Endodermal cell (in vitro differentiated cells): Measurements from ENCODE around the gene IRF2BP2. TPM values are rescaled to one million over a fixed set of nuclear protein-coding genes. Genes with fewer than 3 reads are reported as not detected.

ENCODE experiments used
- DNase-seq: peaks from one replicate; pipeline ENCODE4 v3.0.0-alpha.2; 2017
- H3K27ac ChIP-seq: 2 replicates; pipeline ENCODE4 v1.5.1; 2013; ENCODE audit warnings: mild to moderate bottlenecking, low read depth, low read length, moderate library complexity
- H3K27me3 ChIP-seq: 2 replicates; pipeline ENCODE4 v1.6.1; 2013; ENCODE audit warnings: mild to moderate bottlenecking, low read length, moderate library complexity; ENCODE audit not compliant: insufficient read depth, control insufficient read depth, poor library complexity, severe bottlenecking
- H3K36me3 ChIP-seq: 2 replicates; pipeline ENCODE4 v1.7.0; 2013; ENCODE audit warnings: mild to moderate bottlenecking, low read length, moderate library complexity; ENCODE audit not compliant: control insufficient read depth, insufficient read depth
- H3K4me1 ChIP-seq: one replicate; pipeline ENCODE4 v1.7.0; 2013; ENCODE audit warnings: low read length; ENCODE audit not compliant: control insufficient read depth, insufficient read depth
- H3K4me3 ChIP-seq: 2 replicates; pipeline ENCODE4 v1.5.1; 2013; ENCODE audit warnings: mild to moderate bottlenecking, low read length, moderate library complexity
- H3K9ac ChIP-seq: 2 replicates; pipeline ENCODE4 v1.6.1; 2013; ENCODE audit warnings: mild to moderate bottlenecking, low read length, moderate library complexity; ENCODE audit not compliant: poor library complexity, severe bottlenecking; ENCODE audit errors: extremely low read depth
- H3K9me3 ChIP-seq: 2 replicates; pipeline ENCODE4 v1.6.1; 2013; ENCODE audit warnings: mild to moderate bottlenecking, low read length, moderate library complexity; ENCODE audit not compliant: control insufficient read depth
- H3K27ac Mint-ChIP-seq: 2 replicates; pipeline ENCODE4 v1.8.0; 2020; ENCODE audit warnings: mixed read lengths
- H3K27me3 Mint-ChIP-seq: 2 replicates; pipeline ENCODE4 v1.8.0; 2021; ENCODE audit warnings: mild to moderate bottlenecking, mixed read lengths; ENCODE audit not compliant: insufficient read depth
- H3K36me3 Mint-ChIP-seq: 2 replicates; pipeline ENCODE4 v1.8.0; 2020; ENCODE audit warnings: low read depth, mixed read lengths
- H3K4me1 Mint-ChIP-seq: 2 replicates; pipeline ENCODE4 v1.8.0; 2020; ENCODE audit warnings: mixed read lengths
- H3K4me3 Mint-ChIP-seq: 2 replicates; pipeline ENCODE4 v1.8.0; 2020; ENCODE audit warnings: mild to moderate bottlenecking, moderate library complexity, mixed read lengths
- H3K9me3 Mint-ChIP-seq: 2 replicates; pipeline ENCODE4 v1.8.0; 2020; ENCODE audit warnings: mild to moderate bottlenecking, mixed read lengths
- CTCF ChIP-seq: fragments of 200-600 bp; sonication (generic); conservative IDR thresholded peaks from 2 replicates; pipeline ENCODE4 v1.5.0; 2021; ENCODE audit warnings: antibody characterized with exemption, mild to moderate bottlenecking
- WGBS, 2 experiments: methylation state at CpG; one replicate each; pipeline versions ENCODE4 v1.1.5 to v1.1.7; 2013; ENCODE audit warnings: missing lambda C conversion rate in 2 of 2, mixed read lengths in 1 of 2; ENCODE audit not compliant: insufficient coverage in 1 of 2, insufficient read length in 1 of 2; 5-methylcytosine and 5-hydroxymethylcytosine counted together
- total RNA-seq, 2 donors: library from RNA; stranded (reverse); fragmentation: NEBNext Ultra II Directional in 1 of 2; extraction: Animal tissue kit (Norgen Biotek cat#: 25700) in 1 of 2; gene quantifications; 2 replicates in 1 of 2; 3 replicates in 1 of 2; pipeline ENCODE4 v1.2.1, GENCODE V29; 2021

IRF2BP2 gene
- total RNA-seq, 2 donors from 2014 or later, result 41.6 to 45.7 TPM

DNA sequence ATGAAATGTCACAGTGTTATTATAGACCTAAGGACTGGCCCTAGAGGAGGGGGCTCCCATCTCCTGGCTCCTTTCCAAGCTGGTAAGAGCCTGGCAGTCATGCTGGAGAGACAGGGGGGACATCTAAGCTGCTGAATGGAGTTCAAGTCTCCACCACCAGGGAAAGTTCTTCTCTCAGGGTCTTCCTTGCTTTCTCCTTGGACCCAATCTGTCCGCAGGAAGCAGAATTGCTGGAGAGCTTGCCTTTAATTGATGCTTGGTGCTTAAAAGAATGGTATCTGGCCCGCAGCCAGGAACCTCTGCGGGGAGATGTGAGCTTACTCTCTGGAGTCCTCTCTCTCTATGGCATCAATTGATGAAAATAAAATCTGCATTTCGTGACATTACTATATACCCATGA, 25.1 kb downstream of the IRF2BP2 start:
- H3K36me3 Mint-ChIP-seq, result no peaks in the 10 kb centered on the region
- Histone ChIP-seq H3K9me3 (no peaks in the 10 kb centered on the region), H3K36me3 (no peaks in the 10 kb centered on the region), H3K27me3 (no peaks in the 10 kb centered on the region), H3K4me1 (no peaks in the 10 kb centered on the region), H3K27ac (no peak overlapping the region), H3K9ac (no peak overlapping the region), H3K4me3 (no peak overlapping the region)
- TF ChIP-seq CTCF, result peak; percentile 49
- no peak for DNase-seq
- no peak overlapping the region for H3K27ac Mint-ChIP-seq
- H3K4me3 Mint-ChIP-seq, result no peak overlapping the region
- no peaks in the 10 kb centered on the region for H3K9me3 Mint-ChIP-seq
- peaks cover 2% of the 10 kb centered on the region for H3K27me3 Mint-ChIP-seq
- WGBS, 2 experiments, result 91 to 92% methylated on average over 3 to 4 of the region's 4 CpGs
- no peaks in the 10 kb centered on the region for H3K4me1 Mint-ChIP-seq

GRCh38 chr1:234584420-234584805, 25.6 kb downstream of the IRF2BP2 start:
- Mint-ChIP-seq H3K9me3 (no peaks in the 10 kb centered on the region), H3K4me1 (no peaks in the 10 kb centered on the region), H3K4me3 (no peak overlapping the region), H3K36me3 (no peaks in the 10 kb centered on the region), H3K27ac (no peak overlapping the region), H3K27me3 (peaks cover 2% of the 10 kb centered on the region)
- 93 to 96% methylated on average over 6 of the region's 6 CpGs for WGBS, 2 experiments
- Histone ChIP-seq H3K27me3 (no peaks in the 10 kb centered on the region), H3K9ac (no peak overlapping the region), H3K9me3 (no peaks in the 10 kb centered on the region), H3K4me1 (no peaks in the 10 kb centered on the region), H3K4me3 (no peak overlapping the region), H3K27ac (no peak overlapping the region), H3K36me3 (no peaks in the 10 kb centered on the region)
- no peak for DNase-seq
- no peak for TF ChIP-seq CTCF

DNA sequence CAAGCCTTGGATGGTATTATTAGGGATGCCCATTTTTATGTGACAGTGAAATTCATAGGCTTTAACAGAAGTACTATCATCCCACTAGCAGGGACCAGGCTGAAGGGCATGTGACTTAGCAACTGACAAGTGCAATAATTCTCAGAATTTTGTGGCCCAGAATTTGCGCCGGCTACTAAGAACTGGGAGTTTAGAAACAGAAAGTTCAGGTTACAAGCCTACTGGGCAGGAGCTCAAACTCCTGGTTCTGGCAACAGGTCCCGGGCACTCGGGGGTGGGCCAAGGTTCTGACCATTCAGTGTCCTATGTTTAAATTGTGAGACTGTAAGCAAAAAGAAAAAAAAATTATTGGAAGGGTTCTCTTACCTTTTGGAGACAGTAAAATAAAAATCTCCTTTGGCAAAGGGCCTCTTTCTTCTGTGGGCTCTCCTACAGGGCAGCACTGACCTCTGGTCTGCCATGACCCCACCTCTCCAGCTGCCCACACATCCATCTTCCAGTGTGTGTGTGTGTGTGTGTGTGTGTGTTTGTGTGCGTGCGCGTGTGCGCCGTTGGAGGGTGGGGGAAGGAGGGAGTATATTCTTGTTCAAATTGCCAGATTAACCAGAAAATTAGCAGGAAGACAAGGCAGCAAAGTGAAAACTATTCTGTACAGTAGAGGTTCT, 26.1 kb downstream of the IRF2BP2 start:
- Histone ChIP-seq H3K27me3 (no peaks in the 10 kb centered on the region), H3K4me3 (no peak overlapping the region), H3K36me3 (no peaks in the 10 kb centered on the region), H3K9me3 (no peaks in the 10 kb centered on the region), H3K27ac (no peak overlapping the region), H3K4me1 (no peaks in the 10 kb centered on the region), H3K9ac (no peak overlapping the region)
- peaks cover 2% of the 10 kb centered on the region for H3K27me3 Mint-ChIP-seq
- H3K4me3 Mint-ChIP-seq, result no peak overlapping the region
- no peak overlapping the region for H3K27ac Mint-ChIP-seq
- 81 to 96% methylated on average over 8 to 9 of the region's 9 CpGs for WGBS, 2 experiments
- H3K9me3 Mint-ChIP-seq, result no peaks in the 10 kb centered on the region
- no peak for DNase-seq
- H3K36me3 Mint-ChIP-seq, result no peaks in the 10 kb centered on the region
- no peaks in the 10 kb centered on the region for H3K4me1 Mint-ChIP-seq
- no peak for TF ChIP-seq CTCF
